ENCODE measurements around the gene DCAF12.
A peak's percentile ranks its signal among the peaks of the same experiment; 100 is the strongest.
"Not testable (repeated sequence)": the region's sequence is repeated elsewhere in the genome, so short reads cannot be mapped to it uniquely, and the experiment has no call there.

DCAF12 gene

DNA sequence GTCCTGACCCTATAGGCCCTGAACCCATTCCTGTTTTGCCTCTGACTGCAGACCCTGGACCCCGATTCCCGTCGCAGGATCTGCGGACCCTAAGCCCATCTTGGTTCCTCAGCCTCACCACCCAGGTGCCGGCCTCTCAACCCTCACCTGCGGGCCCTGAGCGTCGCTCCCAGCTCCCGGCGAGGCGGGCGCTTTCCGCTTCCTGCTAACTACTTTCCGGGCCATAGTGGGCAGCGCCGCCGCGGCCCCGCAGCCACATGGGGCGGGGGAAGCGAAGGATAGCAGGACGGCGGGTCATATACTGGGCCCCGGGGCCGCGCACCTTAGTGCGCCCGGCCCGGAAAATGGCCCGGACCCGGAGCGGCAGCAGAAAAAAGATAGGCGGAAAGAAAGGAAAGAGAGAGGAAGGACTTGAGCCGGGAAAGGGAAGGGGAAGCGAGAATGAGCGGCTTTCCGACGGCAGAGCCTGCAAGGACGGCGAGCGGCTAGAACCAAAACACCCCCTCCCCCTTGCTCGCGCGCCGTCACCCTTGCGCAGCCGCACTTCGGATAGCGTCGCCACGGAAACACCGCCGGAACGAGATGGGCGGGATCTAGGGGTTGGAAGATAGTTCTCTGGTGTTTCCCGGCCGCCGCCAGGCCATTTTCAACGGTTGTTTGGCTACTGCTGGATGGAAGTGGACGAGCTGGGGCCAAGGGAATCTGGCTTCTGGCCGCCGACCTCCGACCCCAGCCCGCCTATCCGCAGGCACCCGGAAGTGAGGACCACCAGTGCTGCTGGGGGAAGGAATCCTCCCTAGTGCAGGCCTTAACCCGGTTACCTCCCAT is at the start of gene DCAF12:
Gene DCAF12 (minus strand): TSS at position 492 of the 828 bp plus-strand sequence. CDS start 267 bp downstream, at position 225.
- DNase-seq = peak; percentile 65 to 75

DNA sequence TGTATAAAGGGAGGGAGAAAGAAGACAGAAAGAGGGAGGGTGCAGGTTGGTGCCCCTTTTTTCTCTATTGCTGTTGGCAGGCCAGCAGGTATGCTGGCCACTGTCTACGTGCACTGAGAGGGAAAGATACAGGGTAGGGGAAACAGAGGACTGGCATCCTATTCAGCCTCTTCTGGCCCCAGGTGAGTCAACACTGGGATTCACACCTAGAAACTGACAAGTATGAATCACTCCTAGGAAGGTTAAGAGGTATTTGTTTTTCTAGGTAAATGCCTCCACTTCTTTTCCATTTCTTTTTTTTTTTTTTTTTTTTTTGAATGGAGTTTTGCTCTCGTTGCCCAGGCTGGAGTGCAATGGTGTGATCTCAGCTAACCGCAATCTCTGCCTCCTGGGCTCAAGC is 49.6 kb upstream of the DCAF12 start:
- no peak for DNase-seq

DNA sequence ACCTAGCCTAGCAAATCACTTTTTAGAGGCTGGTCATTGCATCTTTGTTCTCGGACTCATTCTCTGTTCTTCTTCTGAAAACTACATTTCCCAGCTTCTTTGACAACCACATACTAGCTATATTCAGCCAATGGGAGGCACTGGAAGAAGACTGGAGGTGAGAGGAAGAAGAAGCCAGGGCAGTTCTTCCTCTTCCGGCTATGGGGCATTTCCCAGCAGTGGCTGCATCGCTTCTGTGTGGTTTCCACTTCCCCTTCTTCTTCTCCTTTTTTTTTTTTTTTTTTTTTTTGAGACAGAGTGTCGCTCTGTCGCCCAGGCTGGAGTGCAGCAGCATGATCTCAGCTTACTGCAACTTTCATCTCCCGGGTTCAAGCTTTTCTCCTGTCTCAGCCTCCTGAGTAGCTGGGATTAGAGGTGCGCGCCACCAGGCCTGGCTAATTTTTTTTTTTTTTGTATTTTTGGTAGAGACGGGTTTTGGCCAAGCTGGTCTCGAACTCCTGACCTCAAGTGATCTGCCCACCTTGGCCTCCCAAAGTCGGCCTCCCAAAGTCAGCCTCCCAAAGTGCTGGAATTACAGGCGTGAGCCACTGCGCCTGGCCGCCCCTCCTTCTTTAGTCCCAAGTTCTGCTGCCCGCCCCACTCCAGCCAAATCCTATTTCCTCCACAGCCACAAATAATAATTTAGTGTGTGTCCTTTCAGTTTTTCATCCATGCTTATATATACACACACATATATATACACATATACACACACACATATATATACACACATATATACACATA is 45.4 kb upstream of the DCAF12 start:
- DNase-seq = no peak

DNA sequence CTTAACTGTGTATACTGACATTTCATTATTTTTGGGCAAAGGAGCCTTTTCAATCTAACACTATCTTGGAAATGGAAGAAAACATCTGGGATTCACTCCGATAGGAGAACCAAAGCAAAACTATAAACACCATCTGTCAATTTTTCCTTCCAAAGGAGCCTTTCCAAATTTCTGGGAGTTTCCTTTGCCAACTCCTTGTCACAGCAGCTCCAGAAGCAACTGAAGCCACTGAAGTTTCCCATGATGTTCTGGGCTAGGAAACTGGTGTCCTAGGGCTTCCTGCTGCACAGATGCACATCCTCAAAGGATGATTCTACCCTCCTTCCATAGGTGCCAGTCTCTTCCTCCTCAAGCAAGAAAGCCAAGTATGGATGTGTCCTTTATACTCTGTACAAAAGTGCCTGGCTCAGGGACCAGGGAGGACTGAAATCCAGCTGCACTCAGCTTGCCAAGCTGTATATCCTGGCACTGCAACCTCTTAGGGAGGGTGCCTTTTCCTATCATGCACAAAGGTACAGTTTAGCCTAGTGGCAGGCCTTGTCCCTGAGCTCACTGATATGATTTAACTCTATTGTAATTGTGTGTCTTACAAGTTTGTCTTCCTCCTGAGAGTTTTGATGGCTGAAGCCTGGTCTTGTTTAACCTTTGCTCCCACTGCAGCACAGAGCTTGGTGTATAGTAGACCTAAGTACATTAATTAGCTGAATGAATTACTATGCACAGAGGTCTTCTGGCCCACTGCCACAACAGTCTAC is 43.9 kb upstream of the DCAF12 start:
- DNase-seq = no peak

DNA sequence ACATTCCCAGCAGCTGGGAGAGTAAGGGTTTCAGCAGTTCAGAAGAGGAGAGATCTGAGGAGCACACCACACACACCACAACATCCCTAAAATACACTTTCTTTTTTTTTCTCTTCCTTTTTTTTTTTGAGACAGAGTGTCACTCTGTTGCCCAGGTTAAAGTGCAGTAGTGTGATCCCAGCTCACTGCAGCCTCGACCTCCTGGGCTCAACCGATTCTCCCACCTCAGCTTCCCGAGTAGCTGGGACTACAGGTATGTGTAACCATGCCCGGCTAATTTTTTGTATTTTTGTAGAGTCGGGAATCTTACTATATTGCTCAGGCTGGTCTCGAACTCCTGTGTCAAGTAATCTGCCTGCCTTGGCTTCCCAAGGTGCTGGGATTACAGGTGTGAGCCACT is 42.6 kb upstream of the DCAF12 start:
- DNase-seq = no peak

DNA sequence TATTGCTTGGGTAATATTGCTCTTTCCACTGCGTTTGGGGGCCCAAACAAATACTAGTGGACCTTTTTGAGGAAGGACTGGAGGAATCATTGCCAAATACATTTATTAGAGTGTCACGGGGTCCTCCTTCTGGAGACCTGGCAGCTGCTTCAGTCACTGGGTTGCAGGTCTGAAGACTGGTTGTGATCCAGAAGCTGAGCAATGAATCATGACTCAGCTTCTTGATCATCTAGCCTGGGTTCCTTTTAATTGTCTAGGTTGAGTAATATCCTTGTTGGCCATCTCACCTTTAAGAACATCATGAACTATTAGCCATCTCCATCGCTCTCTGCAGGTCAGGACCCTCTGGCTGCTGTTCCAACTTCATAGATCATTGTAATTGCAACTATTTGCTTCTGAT is 36.9 kb upstream of the DCAF12 start:
- no peak for DNase-seq

DNA sequence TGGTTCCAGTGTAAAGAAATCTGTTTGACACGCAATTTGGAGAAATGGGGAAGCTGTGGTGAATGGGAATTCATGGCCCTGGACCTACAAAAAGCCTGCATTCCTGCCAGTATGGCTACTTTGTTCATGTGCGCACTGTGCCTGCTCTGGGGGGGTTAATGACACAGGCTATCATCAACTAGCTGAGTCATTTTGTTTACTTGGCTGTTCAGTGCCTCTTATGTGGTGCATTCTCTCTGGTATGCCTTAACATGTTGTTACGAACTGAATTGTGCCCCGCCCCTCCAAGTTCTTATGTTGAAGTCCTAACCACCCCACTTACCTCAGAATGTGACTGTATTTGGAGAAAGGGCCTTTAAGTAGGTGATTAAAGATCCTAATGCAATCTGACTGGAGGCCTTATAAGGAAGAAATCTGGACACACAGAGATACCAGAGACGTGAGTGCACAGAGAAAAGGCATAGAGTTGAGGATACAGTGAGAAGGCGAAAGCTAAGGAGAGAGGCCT is 31.9 kb upstream of the DCAF12 start:
- DNase-seq = no peak

DNA sequence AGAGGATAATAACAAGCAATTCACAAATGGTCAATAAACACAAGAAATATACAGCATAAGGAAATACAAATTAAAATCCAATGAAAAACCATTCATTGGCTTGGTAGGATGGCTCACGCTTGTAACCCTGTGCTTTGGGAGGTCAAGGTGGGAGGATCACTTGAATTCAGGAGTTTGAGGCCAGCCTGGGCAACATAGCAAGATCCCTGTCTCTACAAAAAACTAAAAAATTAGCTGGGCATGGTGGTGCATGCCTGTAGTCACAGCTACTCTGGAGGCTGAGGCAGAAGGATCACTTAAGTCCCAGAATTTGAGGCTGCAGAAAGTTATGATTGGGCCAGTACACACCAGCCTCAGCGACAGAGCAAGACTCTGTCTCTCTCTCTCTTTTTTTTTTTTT is 31.4 kb upstream of the DCAF12 start:
- DNase-seq = no peak

DNA sequence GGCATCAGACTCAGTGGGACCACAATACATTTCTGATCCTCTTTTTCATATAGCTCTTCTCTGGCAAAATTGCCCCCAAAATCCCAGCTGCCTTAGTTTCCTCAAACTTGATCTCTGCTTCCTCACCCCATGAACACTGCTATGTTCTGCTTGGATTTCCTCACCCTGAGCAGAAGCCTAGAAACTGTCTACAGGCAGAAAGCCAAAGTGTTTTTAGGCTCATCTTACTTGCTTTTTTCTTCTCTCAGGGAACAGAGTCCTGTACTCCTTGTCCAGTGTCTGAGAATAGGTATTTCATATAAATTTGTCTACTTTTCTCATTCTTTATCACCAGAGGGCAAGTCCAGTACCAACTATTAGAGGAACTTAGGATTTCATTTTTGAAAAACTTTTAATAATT is 30.8 kb upstream of the DCAF12 start:
- DNase-seq = no peak

DNA sequence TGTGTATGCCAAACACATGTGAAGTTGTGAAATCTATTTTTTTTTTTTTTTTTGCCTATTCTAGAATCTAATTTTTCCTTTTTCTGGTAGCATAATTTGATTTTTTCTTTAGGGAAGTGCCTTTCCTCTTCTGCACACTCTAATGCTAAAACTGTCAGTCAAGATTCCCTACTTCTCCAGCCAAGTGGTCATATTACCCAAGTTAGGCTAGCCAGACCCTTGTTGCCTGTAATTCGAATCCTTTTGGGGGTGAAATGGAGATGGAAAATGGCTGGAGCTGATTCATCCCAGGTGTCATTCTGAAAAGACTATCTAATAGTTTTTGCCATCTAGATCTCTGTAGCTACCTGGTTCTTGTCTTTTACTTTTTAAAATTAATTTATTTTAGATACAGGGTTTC is 27.6 kb upstream of the DCAF12 start:
- no peak for DNase-seq

DNA sequence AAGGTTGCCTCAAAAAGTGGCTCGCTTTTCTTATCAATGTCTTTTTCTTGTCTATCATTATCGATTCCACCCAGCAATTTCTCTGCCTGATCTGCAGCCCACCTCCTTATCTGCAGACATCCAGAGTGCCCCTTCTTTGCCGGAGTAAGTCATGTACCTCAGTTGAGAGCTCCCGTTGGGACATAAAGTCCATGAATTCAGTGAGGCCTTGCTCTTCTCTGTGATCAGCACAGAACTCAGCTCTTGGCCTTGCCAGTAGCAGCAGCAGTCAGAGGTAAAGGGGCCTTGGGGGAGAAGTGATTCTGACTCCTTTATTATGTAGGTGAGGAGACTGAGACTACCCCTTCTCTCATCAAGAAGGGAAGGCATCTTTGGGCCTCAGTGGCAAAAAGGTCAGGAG is 24.9 kb upstream of the DCAF12 start:
- DNase-seq = no peak

DNA sequence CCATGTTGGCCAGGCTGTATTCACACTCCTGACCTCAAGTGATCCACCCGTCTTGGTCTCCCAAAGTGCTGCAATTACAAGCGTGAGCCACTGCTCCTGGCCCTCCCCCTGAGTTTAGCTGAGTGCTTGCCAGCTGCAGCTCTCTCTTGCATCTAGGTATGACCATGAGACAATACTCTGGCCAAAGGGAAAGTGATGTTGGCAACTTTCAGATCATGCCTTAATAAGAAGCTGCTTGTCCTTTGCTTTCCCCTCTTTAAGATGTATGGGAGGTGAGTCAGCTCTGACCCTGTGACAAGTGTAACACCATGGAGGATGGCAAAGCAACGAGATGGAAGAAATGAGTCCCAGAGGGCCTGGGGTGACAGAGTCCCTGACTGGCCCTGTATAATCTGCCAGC is 18.7 kb upstream of the DCAF12 start:
- DNase-seq = no peak

DNA sequence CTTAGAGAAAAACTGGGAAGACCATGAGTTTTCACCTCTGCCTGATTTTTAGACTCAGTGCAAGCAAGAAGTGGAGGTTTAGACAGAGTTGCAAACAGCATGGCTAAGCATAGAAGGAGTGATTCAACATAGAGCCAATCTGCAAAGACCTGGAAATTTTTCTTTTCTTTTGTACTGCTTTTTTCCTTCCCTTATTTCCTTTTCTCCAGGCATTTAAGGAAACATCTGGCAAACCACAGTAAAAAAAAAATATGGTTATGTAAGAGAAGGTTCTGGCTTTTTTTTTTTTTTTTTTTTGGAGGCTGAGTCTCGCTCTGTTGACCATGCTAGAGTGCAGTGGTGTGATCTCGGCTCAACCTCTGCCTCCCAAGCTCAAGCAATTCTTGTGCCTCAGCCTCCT is 16.6 kb upstream of the DCAF12 start:
- no peak for DNase-seq

DNA sequence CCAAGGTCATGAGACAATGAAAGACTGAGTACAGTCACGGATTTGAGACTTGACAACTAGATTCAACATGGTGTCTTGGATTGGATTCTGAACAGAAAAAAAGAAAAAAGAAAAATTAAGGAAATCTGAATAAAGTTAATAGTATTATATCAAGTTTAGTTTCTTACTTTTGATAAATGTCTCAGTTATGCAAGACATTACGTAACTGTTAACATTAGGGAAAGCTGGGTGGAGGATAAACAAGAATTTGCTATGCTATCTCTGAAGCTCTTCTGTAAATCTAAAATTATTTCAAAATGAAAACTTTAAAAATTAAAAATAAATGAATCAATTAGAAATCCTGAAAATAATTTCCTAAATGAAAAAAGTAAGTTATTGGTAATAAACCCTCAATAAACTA is 14.4 kb upstream of the DCAF12 start:
- DNase-seq = no peak

DNA sequence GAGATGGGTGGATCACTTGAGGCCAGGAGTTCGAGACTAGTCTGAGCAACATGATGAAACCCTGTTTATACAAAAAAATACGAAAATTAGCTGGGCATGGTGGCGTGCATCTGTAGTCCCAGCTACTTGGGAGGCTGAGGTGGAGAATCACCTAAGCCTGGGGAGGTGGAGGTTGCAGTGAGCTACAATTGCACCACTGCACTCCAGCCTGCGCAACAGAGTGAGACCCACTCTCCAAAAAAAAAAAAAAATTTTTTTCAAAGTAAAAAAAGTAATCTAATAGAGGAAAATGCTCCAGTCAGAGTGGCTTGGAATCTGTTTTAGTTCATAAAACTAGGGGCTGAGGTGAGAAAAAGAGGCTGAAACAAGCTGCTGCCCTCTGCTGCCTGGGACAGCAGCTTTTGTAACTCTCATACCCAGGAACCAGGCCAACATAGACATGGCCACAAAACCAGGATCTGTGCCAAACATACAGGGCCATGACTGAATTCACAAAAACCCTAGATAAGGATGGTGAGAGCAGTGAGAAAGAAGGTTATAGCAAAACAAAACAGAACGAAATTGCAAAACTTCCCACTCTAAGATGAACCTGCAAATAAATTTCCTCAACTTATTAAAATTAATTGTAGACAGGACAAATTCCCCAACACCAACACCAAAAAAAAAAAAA is 13.1 kb upstream of the DCAF12 start:
- DNase-seq = peak in 1 of 2 experiments; percentile 19

DNA sequence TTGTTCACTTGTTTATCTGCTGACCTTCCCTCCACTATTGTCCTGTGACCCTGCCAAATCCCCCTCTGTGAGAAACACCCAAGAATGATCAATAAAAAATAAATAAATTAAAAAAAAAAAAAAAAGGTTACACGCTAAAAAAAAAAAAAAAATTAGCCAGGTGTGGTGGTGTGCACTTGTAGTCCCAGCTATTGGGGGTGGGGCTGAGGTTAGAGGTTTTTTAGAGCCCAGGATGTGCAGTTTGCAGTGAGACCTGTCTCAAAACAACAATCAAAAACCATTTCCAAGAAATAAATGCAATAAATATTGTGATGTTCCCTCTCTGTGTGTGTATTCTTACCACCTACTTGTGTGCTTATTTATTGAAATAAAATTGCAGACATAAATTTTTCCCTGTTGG is 12.1 kb upstream of the DCAF12 start:
- DNase-seq = not testable (repeated sequence)

DNA sequence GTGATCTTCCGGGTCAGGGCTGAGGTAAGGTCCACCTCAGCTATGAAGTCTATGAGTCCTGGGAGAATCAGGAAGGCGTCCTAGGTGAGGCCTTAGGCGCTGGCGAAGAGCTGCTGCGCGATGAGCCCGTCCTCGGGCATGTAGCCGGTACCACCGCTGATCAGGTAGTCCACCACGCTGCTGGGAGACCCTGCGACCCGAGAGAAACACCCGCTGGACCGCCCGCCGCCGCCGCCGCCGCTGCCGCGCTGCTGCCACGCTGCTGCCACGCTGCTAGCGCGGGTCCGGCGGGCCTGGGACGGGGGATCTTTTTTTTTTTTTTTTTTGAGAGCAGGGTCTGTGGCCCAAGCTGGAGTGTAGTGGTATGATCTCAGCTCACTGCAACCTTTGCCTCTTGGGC is 8.0 kb upstream of the DCAF12 start:
- no peak for DNase-seq

DNA sequence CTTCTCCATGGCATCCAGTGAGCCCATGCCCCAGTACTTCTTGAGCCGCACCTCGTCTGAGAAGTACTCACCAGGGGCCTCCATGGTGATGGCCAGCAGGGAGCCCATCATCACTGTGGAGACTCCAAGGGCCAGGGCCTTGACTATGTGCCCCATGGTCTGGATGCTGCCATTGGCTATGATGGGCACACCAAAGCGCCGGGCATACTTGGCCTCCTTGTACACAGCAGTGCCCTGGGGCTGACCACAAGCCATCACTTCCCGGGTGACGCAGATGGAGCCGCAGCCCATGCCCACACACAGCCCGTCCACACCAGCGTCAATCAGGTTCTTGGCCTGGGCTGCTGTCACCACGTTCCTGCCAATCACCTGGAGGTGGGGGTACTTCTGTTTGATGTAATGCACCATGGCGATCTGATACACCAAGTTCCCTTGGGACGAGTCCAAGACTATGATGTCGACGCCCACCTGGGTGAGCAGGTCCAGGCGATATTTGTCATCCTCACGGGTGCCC is 7.0 kb upstream of the DCAF12 start:
- no peak for DNase-seq

DNA sequence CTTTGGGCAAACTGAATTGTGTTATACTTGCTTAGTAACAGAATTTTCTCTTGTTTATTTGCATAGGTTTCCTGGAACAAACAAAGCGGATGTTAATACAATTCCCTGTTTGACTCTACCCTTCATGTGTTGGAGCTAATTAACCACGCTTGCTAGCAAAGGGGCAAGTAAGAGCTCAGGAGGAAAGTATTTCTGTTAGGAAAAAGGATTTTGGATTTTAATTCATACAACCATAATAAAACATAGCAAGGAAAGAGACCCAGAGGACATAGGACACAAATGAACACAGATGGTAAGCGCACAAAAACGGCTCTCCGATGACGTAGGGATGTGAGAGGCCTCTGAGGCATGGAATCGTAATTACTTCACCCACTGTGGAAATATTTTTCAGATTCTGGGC is 5.1 kb upstream of the DCAF12 start:
- DNase-seq = no peak

DNA sequence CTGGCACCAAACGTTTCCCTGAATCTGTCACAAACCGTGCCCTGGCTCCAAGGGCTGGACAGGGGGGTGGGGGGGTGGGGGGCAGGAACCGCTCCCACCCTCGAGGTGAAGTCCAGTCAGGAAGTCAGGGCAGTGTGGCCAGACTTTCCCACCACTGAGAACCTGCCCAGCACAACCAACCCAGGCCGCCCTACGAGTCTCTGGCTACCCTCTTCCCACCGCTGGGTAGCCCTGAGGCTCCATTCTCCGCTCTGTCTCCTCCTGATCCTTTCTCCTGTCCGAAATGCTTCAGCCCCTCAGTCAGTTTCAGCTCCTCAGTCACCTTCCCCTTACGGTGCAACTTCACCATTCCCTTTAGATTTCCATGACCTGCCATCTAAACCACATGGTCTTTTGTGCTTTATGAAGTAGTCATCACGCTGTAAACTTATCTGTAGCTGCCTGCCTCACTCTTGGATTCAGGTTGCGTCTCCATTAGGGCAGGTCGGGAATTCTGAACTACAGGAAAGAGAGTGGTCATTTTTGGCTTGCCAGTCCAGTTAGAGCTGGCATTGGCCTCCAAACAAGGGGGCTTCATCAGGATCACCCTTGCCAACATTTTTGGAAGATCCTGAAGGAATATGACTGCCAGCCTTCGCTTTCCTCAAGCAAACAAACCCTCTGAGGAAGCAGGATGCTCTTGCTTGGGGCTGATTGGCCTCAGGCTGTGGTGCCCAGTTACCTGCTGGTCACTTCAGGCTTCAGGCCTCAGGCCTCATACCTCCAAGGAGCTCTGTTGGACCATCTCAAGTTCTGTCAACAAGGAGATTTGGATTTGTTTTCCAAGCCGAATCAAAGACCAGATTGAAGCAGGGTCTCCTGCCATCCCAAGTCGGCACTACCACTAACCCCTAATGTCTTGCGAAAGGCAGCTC is 794 bp upstream of the DCAF12 start:
- no peak for DNase-seq

DNA sequence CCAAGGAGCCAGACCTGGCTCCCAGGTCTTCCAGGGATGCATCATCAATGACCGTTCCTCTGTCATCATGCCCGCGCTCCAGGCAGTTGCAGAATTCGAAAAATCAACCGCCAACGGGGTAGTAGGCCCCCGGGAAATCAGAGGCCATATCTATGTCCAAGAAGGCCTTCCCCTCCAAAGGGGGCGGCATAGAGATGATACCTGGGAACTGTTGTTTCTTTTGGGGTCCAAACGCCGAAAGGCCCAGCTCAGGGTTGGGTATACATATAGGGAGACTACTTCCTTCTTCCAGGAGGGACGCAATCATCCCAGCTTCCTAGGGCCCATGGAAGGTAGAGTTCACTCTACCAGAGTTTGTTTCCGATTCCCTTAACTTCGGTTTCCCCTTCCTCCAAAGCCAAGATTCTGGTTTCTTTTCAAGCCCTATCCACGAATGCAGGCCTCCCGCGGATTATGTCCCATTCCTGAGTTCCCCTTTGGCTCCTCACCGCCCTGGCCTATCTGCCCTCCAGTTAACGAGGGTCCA is 754 bp downstream of the DCAF12 start:
- no peak for DNase-seq

Data from SW 1271 (cell line).